Astrocyte of the cerebellum (primary cell): Measurements from ENCODE around the gene NUDT5.
"Not testable (repeated sequence)": the region's sequence is repeated elsewhere in the genome, so short reads cannot be mapped to it uniquely, and the experiment has no call there.

Source experiments
- DNase-seq: peaks from one replicate; pipeline ENCODE4 v3.0.0-alpha.2; 2011; ENCODE audit warnings: low read depth
- H3K4me3 ChIP-seq: 2 replicates; pipeline ENCODE4 v1.5.1; 2011; ENCODE audit warnings: mild to moderate bottlenecking, low read depth, low read length, moderate library complexity
- in situ Hi-C: cut with HindIII; loops from 2 replicates; pipeline ENCODE4 v1.10.0; 2017; ENCODE audit warnings: low sequenced_read_pairs
- TF ChIP-seq, protein P1 (sequence below): IDR thresholded peaks from 2 replicates; pipeline ENCODE4 v1.5.1; 2012; ENCODE audit warnings: low read length, low read depth, moderate library complexity, mild to moderate bottlenecking; ENCODE audit errors: missing control alignments

NUDT5 gene

GRCh38 chr10:12235796-12236195 lies 40.1 kb upstream of the NUDT5 start:
- in situ Hi-C loops: loop anchor here (5.0 kb wide), 1 partner anchor 57 kb away; no protein-coding TSS in a partner anchor
- TF ChIP-seq, protein P1, sequence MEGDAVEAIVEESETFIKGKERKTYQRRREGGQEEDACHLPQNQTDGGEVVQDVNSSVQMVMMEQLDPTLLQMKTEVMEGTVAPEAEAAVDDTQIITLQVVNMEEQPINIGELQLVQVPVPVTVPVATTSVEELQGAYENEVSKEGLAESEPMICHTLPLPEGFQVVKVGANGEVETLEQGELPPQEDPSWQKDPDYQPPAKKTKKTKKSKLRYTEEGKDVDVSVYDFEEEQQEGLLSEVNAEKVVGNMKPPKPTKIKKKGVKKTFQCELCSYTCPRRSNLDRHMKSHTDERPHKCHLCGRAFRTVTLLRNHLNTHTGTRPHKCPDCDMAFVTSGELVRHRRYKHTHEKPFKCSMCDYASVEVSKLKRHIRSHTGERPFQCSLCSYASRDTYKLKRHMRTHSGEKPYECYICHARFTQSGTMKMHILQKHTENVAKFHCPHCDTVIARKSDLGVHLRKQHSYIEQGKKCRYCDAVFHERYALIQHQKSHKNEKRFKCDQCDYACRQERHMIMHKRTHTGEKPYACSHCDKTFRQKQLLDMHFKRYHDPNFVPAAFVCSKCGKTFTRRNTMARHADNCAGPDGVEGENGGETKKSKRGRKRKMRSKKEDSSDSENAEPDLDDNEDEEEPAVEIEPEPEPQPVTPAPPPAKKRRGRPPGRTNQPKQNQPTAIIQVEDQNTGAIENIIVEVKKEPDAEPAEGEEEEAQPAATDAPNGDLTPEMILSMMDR: no peak
- DNase-seq: no peak

GRCh38 chr10:12235116-12235694 lies 39.5 kb upstream of the NUDT5 start:
- no peak for DNase-seq
- no peak overlapping the region for H3K4me3 ChIP-seq
- in situ Hi-C loops: loop anchor here (5.0 kb wide), 1 partner anchor 57 kb away; no protein-coding TSS in a partner anchor
- TF ChIP-seq, protein P1: no peak

More at GRCh38 chr10:12235796-12236195, 40.1 kb upstream of the NUDT5 start:
- H3K4me3 ChIP-seq: no peak overlapping the region

DNA sequence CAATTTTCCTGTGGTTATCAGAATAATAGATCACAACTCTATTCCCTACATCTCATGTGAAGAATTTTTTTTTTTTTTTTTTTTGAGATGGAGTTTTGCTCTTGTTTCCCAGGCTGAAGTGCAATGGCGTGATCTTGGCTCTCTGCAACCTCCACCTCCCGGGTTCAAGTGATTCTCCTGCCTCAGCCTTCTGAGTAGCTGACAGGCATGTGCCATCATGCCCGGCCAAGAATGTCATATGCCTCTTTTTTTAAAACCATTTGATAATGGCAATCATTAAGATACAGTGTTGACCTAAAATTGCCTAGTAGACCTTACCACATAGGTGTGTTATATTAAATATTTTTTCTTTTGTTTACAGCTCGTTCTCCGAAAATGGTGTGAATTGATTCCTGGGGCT lies 39.0 kb upstream of the NUDT5 start:
- in situ Hi-C loops: loop anchor here (5.0 kb wide), 1 partner anchor 58 kb away; no protein-coding TSS in a partner anchor
- not testable (repeated sequence) for DNase-seq, H3K4me3 ChIP-seq

DNA sequence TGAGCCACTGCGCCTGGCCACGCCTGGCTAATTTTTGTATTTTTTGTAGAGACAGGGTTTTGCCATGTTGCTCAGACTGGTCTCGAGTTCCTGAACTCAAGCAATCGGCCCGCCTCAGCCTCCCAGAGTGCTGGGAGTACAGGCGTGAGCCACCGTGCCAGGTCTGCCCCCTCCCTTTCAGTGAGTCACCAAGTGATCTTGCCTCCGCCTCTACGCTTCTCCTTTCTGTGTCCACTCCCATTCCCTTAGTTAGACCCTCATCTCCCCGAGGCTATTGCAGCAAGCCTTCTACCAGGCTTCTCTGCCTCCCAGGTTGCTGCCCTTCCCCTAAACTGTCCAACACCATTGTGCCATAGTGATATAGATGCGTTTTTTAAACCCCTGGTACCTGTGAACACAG lies 33.2 kb upstream of the NUDT5 start:
- in situ Hi-C loops: no loop called here
- TF ChIP-seq, protein P1: no peak
- no peak for DNase-seq
- no peak overlapping the region for H3K4me3 ChIP-seq

GRCh38 chr10:12226438-12226837 lies 30.7 kb upstream of the NUDT5 start:
- DNase-seq, in situ Hi-C loops, H3K4me3 ChIP-seq: not testable (repeated sequence)

DNA sequence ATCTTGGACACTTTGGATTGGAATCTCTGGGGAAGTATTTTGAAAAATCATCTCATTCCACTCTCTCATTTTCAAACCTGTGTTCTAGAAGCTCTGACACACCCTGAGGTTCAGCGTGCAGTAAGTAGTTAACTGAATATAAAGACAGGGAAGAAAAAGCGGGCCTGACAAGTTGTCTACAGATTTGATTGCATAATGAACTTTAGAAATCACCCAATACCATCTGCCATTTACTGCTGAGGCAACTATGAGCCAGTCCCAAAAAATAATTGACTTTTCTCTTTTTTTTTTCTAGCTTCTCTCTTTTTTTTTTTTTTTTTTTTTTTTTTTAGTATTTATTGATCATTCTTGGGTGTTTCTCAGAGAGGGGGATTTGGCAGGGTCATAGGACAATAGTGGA lies 29.8 kb upstream of the NUDT5 start:
- no peak for DNase-seq
- H3K4me3 ChIP-seq: no peak overlapping the region
- TF ChIP-seq, protein P1: no peak
- in situ Hi-C loops: no loop called here

DNA sequence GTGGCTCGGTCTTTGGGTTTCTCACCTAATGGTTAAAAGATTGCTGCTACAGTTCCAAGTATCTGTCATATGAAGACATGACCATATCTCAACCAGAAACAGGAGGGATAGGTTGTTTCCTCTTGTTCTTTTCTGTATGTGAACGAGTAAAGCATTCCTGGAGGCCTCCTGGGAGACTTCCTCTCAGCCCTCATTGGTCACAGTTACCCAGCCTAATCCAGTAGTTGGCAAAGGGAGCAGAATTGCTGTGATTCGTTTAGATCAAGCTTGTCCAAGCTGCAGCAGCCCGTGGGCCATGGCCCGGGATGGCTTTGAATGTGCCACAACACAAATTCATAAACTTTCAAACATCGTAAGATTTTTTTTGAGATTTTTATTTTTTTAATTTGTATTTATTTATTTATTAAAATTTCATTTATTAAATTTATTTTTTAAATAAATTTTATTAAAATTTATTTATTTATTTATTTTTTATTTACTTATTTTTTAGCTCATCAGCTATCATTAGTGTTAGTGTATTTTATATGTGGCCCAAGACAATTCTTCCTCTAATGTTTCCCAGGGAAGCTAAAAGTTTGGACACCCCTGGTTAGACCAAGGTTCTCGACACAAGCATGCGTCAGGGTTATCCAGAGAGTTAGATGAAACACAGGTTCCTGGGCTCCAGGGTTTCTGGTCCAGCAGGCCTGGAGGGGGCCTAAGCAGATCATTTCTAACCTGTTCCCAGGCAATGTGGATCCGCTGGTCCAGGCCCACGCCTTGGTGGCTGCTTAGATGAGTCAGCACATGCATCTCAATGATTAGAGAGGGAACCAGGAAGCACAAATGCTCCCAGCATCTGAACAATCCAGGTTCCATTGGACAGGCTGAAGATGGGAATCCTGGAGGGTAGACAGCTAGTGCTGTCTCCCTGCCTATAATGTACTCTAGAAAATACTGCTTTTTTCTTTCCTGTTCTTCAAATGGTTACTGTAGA lies 25.9 kb upstream of the NUDT5 start:
- TF ChIP-seq, protein P1: no peak
- H3K4me3 ChIP-seq: no peak overlapping the region
- in situ Hi-C loops: loop anchor here (25.0 kb wide), 1 partner anchor 841 kb away; no protein-coding TSS in a partner anchor
- DNase-seq: no peak
